Uterus (tissue), 4 donors: ENCODE results near the gene MYADML2. TPM values are rescaled to one million over a fixed set of nuclear protein-coding genes. Genes with fewer than 3 reads are reported as not detected.

Experiments
- DNase-seq, 2 donors: peaks; one replicate each; pipeline ENCODE4 v3.0.0-alpha.2; 2019 to 2020
- H3K27ac ChIP-seq, 2 donors: fragments of 200-600 bp; sonication (generic); 1 replicate in 1 of 2; 2 replicates in 1 of 2; pipeline ENCODE4 v1.5.1; 2016 to 2018
- H3K27me3 ChIP-seq, 2 donors: fragments of 200-600 bp; sonication (generic); one replicate each; pipeline ENCODE4 v1.5.1; 2018 to 2019; ENCODE audit warnings: control low read depth in 1 of 2
- H3K36me3 ChIP-seq, 2 donors: fragments of 200-600 bp; sonication (generic); one replicate each; pipeline ENCODE4 v1.5.1; 2019; ENCODE audit warnings: control low read depth in 1 of 2
- H3K4me1 ChIP-seq, 2 donors: fragments of 200-600 bp; sonication (generic); one replicate each; pipeline ENCODE4 v1.5.1; 2018 to 2019; ENCODE audit warnings: control low read depth in 1 of 2
- H3K4me3 ChIP-seq, 2 donors: fragments of 200-600 bp; sonication (generic); 1 replicate in 1 of 2; 2 replicates in 1 of 2; pipeline ENCODE4 v1.5.1; 2018 to 2019; ENCODE audit warnings: mild to moderate bottlenecking in 1 of 2
- H3K9me3 ChIP-seq, 2 donors: fragments of 200-600 bp; sonication (generic); one replicate each; pipeline ENCODE4 v1.5.1; 2019; ENCODE audit warnings: control low read depth in 1 of 2
- POLR2A ChIP-seq, 2 donors: fragments of 450-650 bp; IDR thresholded peaks; one replicate each; pipeline ENCODE4 v1.6.1; 2016; ENCODE audit warnings: antibody characterized with exemption in 2 of 2, mild to moderate bottlenecking in 1 of 2, moderate library complexity in 1 of 2
- intact Hi-C: fragments of 100-400 bp; cut with DNase I; formaldehyde crosslinking; loops from one replicate; pipeline ENCODE4 v1.15.1; 2023; ENCODE audit warnings: low total_unique reads
- total RNA-seq, 4 donors: library from RNA; depleted of rRNA in 3 of 4; stranded (reverse); fragments of >200 nt in 3 of 4; gene quantifications; one replicate each; pipeline versions ENCODE4 v1.1.0 to v1.2.4, GENCODE V29; 2014 to 2023
- TF ChIP-seq, protein P1 (sequence below), 4 experiments: fragments of 200-600 bp in 2 of 4; fragments of 450-650 bp in 2 of 4; sonication (generic) in 2 of 4; IDR thresholded peaks; one replicate each; pipeline ENCODE4 v1.5.1; 2016 to 2019; ENCODE audit warnings: antibody characterized with exemption in 4 of 4, mild to moderate bottlenecking in 2 of 4, moderate library complexity in 1 of 4
- donor health status: DM: yes; HTN: yes; CAD: no.

The MYADML2 gene
- total RNA-seq, 4 donors from 2014 or later: not detected

DNA sequence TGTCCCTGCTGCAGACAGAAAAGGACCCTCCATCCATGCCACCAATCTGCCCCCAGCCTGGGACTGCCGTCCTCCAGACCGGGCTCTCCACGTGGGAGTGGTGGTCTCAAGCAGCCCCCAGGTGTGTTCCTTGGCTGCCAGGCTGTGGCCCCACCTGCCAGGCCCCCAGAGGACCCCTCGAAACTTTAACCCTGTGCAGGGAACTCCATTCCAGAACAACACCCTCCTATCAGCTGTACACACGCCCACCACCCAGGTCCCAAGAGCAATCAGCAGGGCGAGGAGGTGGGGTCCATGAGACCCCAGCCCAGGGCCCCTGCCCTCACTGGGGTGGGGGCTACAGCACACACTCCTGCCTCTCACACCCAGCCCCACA lies 11.3 kb downstream of the MYADML2 start:
- DNase-seq: no peak

DNA sequence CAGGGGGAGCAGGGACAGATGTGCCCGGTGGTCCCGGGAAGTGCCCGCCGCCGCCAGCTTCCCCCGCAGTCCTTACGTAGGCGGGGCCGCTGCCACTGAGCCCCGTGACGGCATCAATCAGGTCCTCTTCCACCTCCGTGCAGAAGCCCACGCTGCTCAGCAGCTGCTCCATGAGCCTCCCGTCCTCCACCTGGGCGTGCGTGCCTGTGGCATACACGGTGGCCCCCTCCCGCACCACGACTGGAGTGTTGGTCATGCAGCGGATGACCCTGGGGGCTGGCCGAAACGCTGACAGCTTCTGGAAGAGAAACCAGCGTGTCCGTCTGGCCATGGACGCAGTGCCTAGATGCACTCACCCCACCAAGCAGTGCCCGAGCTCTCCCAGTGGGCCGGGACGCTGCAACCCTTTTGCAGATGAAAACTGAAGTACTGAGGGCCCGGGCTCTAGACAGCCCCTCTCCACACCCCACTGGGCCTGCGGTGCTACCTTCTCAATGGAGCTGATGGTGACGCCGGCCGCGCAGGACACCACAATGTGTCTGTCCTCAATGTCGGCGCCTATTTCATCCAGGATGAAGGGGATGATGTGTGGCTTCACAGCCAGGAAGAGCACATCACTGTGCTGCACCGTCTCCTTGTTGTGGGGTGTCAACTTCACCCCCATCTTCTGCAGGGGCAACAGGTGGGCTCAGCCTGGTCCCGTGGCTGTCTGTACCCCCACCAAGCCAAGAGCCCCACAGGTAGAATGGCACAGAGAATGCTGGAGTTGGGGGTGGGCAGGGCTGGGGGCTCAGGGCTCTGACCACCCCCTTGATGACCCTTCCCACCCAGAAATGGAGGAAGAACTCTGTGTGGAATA lies 12.0 kb downstream of the MYADML2 start:
- H3K36me3 ChIP-seq: no peaks in the 10 kb centered on the region
- no peak for DNase-seq
- no peak overlapping the region for H3K27ac ChIP-seq
- intact Hi-C loops: no loop called here
- TF ChIP-seq, protein P1, sequence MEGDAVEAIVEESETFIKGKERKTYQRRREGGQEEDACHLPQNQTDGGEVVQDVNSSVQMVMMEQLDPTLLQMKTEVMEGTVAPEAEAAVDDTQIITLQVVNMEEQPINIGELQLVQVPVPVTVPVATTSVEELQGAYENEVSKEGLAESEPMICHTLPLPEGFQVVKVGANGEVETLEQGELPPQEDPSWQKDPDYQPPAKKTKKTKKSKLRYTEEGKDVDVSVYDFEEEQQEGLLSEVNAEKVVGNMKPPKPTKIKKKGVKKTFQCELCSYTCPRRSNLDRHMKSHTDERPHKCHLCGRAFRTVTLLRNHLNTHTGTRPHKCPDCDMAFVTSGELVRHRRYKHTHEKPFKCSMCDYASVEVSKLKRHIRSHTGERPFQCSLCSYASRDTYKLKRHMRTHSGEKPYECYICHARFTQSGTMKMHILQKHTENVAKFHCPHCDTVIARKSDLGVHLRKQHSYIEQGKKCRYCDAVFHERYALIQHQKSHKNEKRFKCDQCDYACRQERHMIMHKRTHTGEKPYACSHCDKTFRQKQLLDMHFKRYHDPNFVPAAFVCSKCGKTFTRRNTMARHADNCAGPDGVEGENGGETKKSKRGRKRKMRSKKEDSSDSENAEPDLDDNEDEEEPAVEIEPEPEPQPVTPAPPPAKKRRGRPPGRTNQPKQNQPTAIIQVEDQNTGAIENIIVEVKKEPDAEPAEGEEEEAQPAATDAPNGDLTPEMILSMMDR (IDR thresholded peaks at IDR 0.05): no peak
- TF ChIP-seq POLR2A (IDR thresholded peaks at IDR 0.05): no peak
- H3K9me3 ChIP-seq: no peaks in the 10 kb centered on the region
- H3K27me3 ChIP-seq: no peaks in the 10 kb centered on the region
- H3K4me3 ChIP-seq: no peak overlapping the region
- peaks cover 0 to 3% of the 10 kb centered on the region in 2 donors for H3K4me1 ChIP-seq

More for the DNA sequence above, 11.3 kb downstream of the MYADML2 start:
- Histone ChIP-seq H3K36me3 (no peaks in the 10 kb centered on the region), H3K27ac (no peak overlapping the region), H3K9me3 (no peaks in the 10 kb centered on the region), H3K4me3 (no peak overlapping the region), H3K4me1 (peaks cover 0 to 7% of the 10 kb centered on the region in 2 donors), H3K27me3 (no peaks in the 10 kb centered on the region)
- intact Hi-C loops: no loop called here
- TF ChIP-seq, protein P1 (IDR thresholded peaks at IDR 0.05): no peak
- no peak for TF ChIP-seq POLR2A (IDR thresholded peaks at IDR 0.05)

DNA sequence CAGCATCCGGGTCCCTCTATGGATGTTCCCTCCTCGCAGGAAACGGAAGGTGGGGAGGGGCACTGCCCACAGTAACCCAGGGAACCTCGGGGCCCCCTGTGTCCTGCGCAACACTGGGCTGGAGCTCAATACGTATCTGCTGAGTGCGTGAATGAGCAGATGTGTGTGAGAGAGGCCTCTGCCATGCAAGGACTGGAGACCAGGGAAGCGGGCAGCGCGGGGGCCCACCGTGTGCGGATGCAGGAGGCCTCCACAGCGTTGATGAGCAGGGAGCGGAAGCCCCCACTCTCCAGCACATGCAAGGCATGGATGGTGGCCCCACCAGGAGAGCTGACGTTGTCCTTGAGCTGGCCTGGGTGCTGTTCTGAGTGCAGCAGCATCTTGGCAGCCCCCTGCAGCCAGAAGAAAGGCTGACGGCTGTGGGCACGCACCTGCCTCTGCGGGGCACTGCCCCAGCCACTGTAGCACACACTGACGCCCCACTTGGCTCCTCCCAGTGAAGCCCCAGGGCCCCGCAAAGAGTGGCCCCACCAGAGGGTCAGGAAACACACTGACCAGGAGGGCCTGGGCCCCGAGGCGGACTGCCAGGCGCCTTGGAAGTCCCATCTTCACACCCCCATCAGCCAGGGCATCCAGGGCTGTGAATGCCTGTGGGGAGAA lies 12.8 kb downstream of the MYADML2 start:
- Histone ChIP-seq H3K27ac (no peak overlapping the region), H3K4me1 (no peaks in the 10 kb centered on the region), H3K36me3 (no peaks in the 10 kb centered on the region), H3K27me3 (no peaks in the 10 kb centered on the region), H3K4me3 (no peak overlapping the region), H3K9me3 (no peaks in the 10 kb centered on the region)
- no peak for TF ChIP-seq POLR2A (IDR thresholded peaks at IDR 0.05)
- TF ChIP-seq, protein P1 (IDR thresholded peaks at IDR 0.05): no peak
- intact Hi-C loops: no loop called here
- DNase-seq: no peak

DNA sequence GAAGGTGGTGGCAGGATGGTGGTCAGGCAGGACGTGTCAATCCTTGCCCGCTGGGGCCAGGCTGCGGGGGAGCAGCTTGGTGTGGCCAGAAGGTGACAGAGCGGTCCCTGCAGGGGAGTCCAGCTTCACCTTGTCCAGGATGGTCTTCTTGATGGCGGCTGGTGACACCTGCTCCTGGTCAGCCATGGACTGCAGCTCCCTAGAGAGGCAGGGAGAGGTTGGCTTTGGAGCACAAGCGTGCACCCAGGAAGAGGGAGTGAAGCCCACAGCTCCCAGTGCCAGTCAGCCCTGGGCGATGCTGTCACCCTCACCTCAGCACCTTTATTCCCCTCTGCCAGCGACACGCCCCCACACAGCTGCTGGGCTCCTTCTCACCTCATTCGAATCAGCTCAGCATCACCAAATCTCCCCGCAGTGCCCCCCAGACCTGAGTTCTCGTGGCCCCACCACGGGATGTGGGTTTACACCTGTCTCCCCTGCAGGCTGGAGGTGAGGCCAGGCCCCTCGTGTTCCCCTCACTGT lies 13.8 kb downstream of the MYADML2 start:
- Histone ChIP-seq H3K36me3 (no peaks in the 10 kb centered on the region), H3K27ac (no peak overlapping the region), H3K4me1 (no peaks in the 10 kb centered on the region), H3K9me3 (no peaks in the 10 kb centered on the region), H3K27me3 (no peaks in the 10 kb centered on the region), H3K4me3 (no peak overlapping the region)
- no peak for DNase-seq
- TF ChIP-seq, protein P1 (IDR thresholded peaks at IDR 0.05): no peak
- no peak for TF ChIP-seq POLR2A (IDR thresholded peaks at IDR 0.05)
- intact Hi-C loops: no loop called here
